KG1 (cell line): Measurements from ENCODE around the gene ABCB10.

ENCODE experiments used
- DNase-seq: peaks from one replicate; lab custom pipeline; 2025; lab: John Stamatoyannopoulos, UW

ABCB10 gene

DNA sequence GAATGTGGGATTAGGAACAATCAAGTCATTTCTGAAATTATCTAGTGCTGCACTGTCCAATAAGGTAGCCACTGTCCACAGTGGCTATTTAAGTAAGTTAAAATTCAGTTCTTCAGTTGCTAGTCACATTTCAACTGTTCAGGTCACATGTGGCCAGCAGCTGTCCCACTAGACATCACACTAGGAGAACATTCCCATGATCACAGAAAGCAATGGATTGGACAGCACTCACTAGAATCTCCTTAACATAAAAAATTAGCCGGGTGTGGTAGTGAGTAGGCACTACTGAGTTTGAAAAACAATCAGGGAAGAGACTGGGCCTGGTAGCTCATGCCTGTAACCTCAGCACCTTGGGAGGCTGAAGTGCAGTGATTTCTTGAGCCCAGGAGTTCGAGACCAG lies 84.0 kb downstream of the ABCB10 start:
- no peak for DNase-seq

DNA sequence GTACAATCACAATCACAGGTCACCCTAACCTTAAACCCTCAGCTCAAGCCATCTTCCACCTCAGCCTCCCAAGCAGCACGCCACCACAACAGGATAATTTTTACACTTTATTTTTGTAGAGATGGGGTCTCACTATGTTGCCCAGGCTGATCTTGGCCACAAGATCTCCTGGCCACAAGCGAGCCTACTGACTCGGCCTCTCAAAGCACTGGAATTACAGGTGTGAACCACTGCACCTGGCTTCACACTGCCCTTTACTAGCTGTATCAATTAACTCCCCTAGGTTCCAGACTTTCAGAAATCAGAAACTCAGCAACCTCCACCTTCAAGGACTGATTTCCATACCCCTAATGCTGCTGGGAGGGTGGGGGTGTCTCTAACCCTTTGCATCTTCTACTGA lies 87.3 kb downstream of the ABCB10 start:
- DNase-seq, result no peak

DNA sequence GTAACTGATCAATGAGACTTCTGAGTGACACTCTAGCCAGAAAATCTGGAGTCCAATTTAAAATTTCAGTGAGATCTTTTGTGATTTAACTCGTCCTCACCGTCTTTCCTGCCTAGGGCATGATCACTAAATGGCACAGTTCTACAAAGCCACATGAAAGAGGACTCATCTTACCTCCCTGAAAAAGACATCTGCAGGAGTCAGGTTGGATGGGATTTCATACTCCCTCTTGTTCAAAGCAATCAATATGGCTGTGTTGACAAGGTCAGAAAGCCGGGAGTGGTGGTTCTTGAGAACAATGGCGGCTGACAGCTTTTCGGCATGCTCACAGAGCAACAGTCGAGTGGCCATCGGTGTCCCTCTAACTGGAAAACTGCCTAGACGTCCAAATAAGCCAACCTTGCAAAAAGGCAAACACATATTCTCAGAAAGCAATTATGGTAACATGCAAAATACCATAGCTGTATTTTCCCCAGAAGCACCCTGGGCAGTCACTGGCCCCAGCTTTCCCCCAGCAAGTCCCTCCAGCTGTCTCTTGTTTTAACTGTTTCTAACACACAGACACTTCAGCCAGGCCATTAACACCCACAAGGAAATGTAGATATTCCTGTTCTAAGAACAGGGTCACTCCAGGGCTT lies 88.0 kb downstream of the ABCB10 start:
- DNase-seq, result no peak

DNA sequence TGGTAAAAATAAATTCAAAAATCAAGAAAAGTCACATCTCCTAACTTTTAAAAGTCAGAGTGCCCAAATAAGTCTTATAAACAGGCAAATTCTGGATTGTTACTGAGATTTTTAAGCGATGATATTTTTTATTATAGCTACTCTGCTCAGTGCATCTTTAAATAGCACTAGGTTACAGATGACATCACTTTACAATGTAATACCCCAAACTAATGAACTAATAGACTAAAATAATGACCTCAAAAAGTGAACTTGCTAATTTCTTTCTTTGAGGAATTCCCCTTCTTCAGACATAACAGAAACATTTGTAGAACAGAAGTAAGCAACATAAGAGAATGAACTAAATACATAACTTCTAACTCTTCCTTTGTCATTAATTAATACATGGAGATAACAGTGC lies 91.6 kb downstream of the ABCB10 start:
- DNase-seq, result no peak
